Parathyroid adenoma (tissue), 2 donors: ENCODE results near the gene LPAR5.

Experiments used
- H2AFZ ChIP-seq: fragments of 300-600 bp; sonication (generic); one replicate; pipeline ENCODE4 v1.7.0; 2017; ENCODE audit warnings: antibody characterized with exemption, mild to moderate bottlenecking
- H3K27ac ChIP-seq: fragments of 300-600 bp; sonication (generic); one replicate; pipeline ENCODE4 v1.7.0; 2017
- H3K27me3 ChIP-seq: fragments of 300-600 bp; sonication (generic); one replicate; pipeline ENCODE4 v1.7.0; 2017; ENCODE audit warnings: low read length; ENCODE audit not compliant: control insufficient read depth, insufficient read depth
- H3K36me3 ChIP-seq: fragments of 300-600 bp; sonication (generic); one replicate; pipeline ENCODE4 v1.7.0; 2017; ENCODE audit warnings: low read length; ENCODE audit not compliant: control insufficient read depth, insufficient read depth
- H3K4me1 ChIP-seq: fragments of 300-600 bp; sonication (generic); one replicate; pipeline ENCODE4 v1.7.0; 2017; ENCODE audit warnings: control low read depth
- H3K4me2 ChIP-seq: fragments of 300-600 bp; sonication (generic); one replicate; pipeline ENCODE4 v1.7.0; 2017; ENCODE audit warnings: low read length
- H3K4me3 ChIP-seq: fragments of 300-600 bp; sonication (generic); one replicate; pipeline ENCODE4 v1.7.0; 2017; ENCODE audit warnings: low read depth, low read length
- H3K79me2 ChIP-seq: fragments of 300-600 bp; sonication (generic); one replicate; pipeline ENCODE4 v1.7.0; 2017; ENCODE audit warnings: control low read depth
- H3K9ac ChIP-seq: fragments of 300-600 bp; sonication (generic); one replicate; pipeline ENCODE4 v1.7.0; 2017; ENCODE audit warnings: mild to moderate bottlenecking
- H3K9me3 ChIP-seq: fragments of 300-600 bp; sonication (generic); one replicate; pipeline ENCODE4 v1.7.0; 2017; ENCODE audit warnings: low read length; ENCODE audit not compliant: control insufficient read depth
- CTCF ChIP-seq: fragments of 300-600 bp; sonication (generic); IDR thresholded peaks from one replicate; pipeline ENCODE4 v1.7.0; 2017; ENCODE audit warnings: antibody characterized with exemption, mild to moderate bottlenecking
- donor health status: primary hyperparathyroidism.

Gene LPAR5

GRCh38 chr12:6606331-6607131, 29.2 kb downstream of the LPAR5 start:
- Histone ChIP-seq H3K4me1 (peaks cover 42% of the 10 kb centered on the region), H3K9ac (peak overlapping the region; percentile 98)

GRCh38 chr12:6605421-6606330, 30.1 kb downstream of the LPAR5 start:
- H3K4me1 ChIP-seq = peaks cover 34% of the 10 kb centered on the region

More at GRCh38 chr12:6606331-6607131, 29.2 kb downstream of the LPAR5 start:
- Histone ChIP-seq H3K4me3 (peak overlapping the region; percentile 80), H3K9me3 (no peaks in the 10 kb centered on the region), H2AFZ (peak overlapping the region; percentile 70), H3K79me2 (peaks cover 45% of the 10 kb centered on the region), H3K4me2 (peak overlapping the region; percentile 98), H3K27ac (peak overlapping the region; percentile 98), H3K27me3 (no peaks in the 10 kb centered on the region), H3K36me3 (no peaks in the 10 kb centered on the region)
- no peak for TF ChIP-seq CTCF

GRCh38 chr12:6604259-6605029, 31.3 kb downstream of the LPAR5 start:
- H3K4me3 ChIP-seq = peak overlapping the region; percentile 80
- no peaks in the 10 kb centered on the region for H3K36me3 ChIP-seq
- H3K27me3 ChIP-seq = no peaks in the 10 kb centered on the region
- H2AFZ ChIP-seq = no peak overlapping the region
- no peak for TF ChIP-seq CTCF
- H3K9ac ChIP-seq = no peak overlapping the region
- peak overlapping the region; percentile 98 for H3K4me2 ChIP-seq
- peaks cover 61% of the 10 kb centered on the region for H3K79me2 ChIP-seq
- H3K27ac ChIP-seq = peak overlapping the region; percentile 98
- peaks cover 33% of the 10 kb centered on the region for H3K4me1 ChIP-seq
- H3K9me3 ChIP-seq = no peaks in the 10 kb centered on the region

More at GRCh38 chr12:6605421-6606330, 30.1 kb downstream of the LPAR5 start:
- TF ChIP-seq CTCF = no peak
- Histone ChIP-seq H3K27me3 (no peaks in the 10 kb centered on the region), H3K9me3 (no peaks in the 10 kb centered on the region), H3K4me3 (peak overlapping the region; percentile 80), H3K4me2 (peak overlapping the region; percentile 98), H2AFZ (no peak overlapping the region), H3K9ac (peak overlapping the region; percentile 98), H3K27ac (peak overlapping the region; percentile 98), H3K36me3 (no peaks in the 10 kb centered on the region), H3K79me2 (peaks cover 52% of the 10 kb centered on the region)

DNA sequence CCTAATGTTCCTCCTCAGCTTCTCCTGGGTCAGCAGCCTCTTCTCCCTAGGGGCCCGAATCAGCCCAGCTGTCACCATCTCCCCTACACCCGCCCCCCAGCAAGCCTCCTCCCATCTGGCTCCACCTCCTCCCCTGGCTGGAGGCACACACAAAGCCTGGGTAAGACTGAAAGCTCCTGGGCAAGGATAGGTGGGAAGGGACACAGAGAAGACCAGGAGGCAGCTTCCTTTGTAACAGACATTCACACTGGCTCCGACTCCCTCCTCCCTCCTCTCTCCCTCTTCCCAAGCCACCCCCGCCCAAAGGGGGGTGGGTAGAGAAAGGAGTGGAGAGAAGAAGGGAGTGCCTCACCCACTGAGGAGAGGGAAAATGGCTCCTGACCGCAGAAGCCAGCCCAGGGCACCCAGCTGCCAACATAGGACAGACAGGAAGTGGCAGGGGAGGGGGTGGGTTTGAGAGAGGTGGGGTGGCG, 32.6 kb downstream of the LPAR5 start:
- Histone ChIP-seq H3K4me1 (peaks cover 31% of the 10 kb centered on the region), H3K4me3 (no peak overlapping the region), H3K9me3 (no peaks in the 10 kb centered on the region), H3K79me2 (peaks cover 64% of the 10 kb centered on the region), H3K4me2 (peak overlapping the region; percentile 41), H3K9ac (no peak overlapping the region), H3K27ac (peak overlapping the region; percentile 25), H2AFZ (no peak overlapping the region), H3K36me3 (no peaks in the 10 kb centered on the region), H3K27me3 (no peaks in the 10 kb centered on the region)
- no peak for TF ChIP-seq CTCF
